WTC11 (cell line): Measurements from ENCODE around the gene TMEM80.

Experiments
- AFF4 ChIP-seq: sonication (generic); formaldehyde crosslinking; IDR thresholded peaks from 2 replicates; pipeline ENCODE4 v1.8.1; 2023; ENCODE audit warnings: mild to moderate bottlenecking, missing genetic modification reagents, borderline replicate concordance
- CTCF ChIP-seq: fragments of 200-600 bp; IDR thresholded peaks from 2 replicates; pipeline ENCODE4 v1.8.0; 2022; ENCODE audit warnings: antibody characterized with exemption
- ESRRA ChIP-seq: sonication (generic); formaldehyde crosslinking; IDR thresholded peaks from 2 replicates; pipeline ENCODE4 v1.8.1; 2022; ENCODE audit warnings: mild to moderate bottlenecking, missing genetic modification reagents, borderline replicate concordance
- MAX ChIP-seq: sonication (generic); formaldehyde crosslinking; IDR thresholded peaks from 2 replicates; pipeline ENCODE4 v1.8.0; 2022; ENCODE audit warnings: mild to moderate bottlenecking, missing genetic modification reagents
- NFE2L1 ChIP-seq: sonication (generic); formaldehyde crosslinking; IDR thresholded peaks from 2 replicates; pipeline ENCODE4 v1.8.1; 2023; ENCODE audit warnings: missing genetic modification reagents
- NR2C2 ChIP-seq: sonication (generic); formaldehyde crosslinking; IDR thresholded peaks from 2 replicates; pipeline ENCODE4 v1.8.0; 2022; ENCODE audit warnings: mild to moderate bottlenecking, missing genetic modification reagents
- PRDM15 ChIP-seq: sonication (generic); formaldehyde crosslinking; IDR thresholded peaks from 2 replicates; pipeline ENCODE4 v1.8.0; 2022; ENCODE audit warnings: missing genetic modification reagents
- SP1 ChIP-seq: sonication (generic); formaldehyde crosslinking; conservative IDR thresholded peaks from 2 replicates; pipeline ENCODE4 v1.8.1; 2022; ENCODE audit warnings: missing genetic modification reagents
- STAT6 ChIP-seq: sonication (generic); formaldehyde crosslinking; conservative IDR thresholded peaks from 2 replicates; pipeline ENCODE4 v1.8.1; 2023; ENCODE audit warnings: mild to moderate bottlenecking, low read depth, missing genetic modification reagents, moderate library complexity
- ZNF121 ChIP-seq: sonication (generic); formaldehyde crosslinking; IDR thresholded peaks from 2 replicates; pipeline ENCODE4 v1.8.0; 2023; ENCODE audit warnings: missing genetic modification reagents
- ZNF263 ChIP-seq: sonication (generic); formaldehyde crosslinking; IDR thresholded peaks from 2 replicates; pipeline ENCODE4 v1.8.1; 2022; ENCODE audit warnings: low read depth, mild to moderate bottlenecking, moderate library complexity, missing genetic modification reagents
- ZSCAN18 ChIP-seq: fragments of 250-450 bp; sonication (Bioruptor Pico); IDR thresholded peaks from 2 replicates; pipeline ENCODE4 v2.1.2; 2022; ENCODE audit warnings: mild to moderate bottlenecking, moderate library complexity

GRCh38 chr11:705646-706438 lies 10.2 kb downstream of the TMEM80 start, which contains the start of gene EPS8L2:
- TF ChIP-seq CTCF (no peak), SP1 (0 out of 2 replicates have a peak, but pooled peaks have one; percentile 19), NFE2L1 (CRISPR knock-in tag) (no peak), PRDM15 (no peak), ZNF121 (CRISPR knock-in tag) (no peak), AFF4 (no peak), ZNF263 (CRISPR knock-in tag) (no peak), ZSCAN18 (CRISPR knock-in tag) (no peak), NR2C2 (no peak), ESRRA (CRISPR knock-in tag) (no peak), MAX (CRISPR knock-in tag) (no peak), STAT6 (CRISPR knock-in tag) (no peak)
